GM12878 (cell line): Measurements from ENCODE around the gene H6PD. TPM values are rescaled to one million over a fixed set of nuclear protein-coding genes. Genes with fewer than 3 reads are reported as not detected.

Experiments used
- BACH1 ChIP-seq: fragments of 450-650 bp; IDR thresholded peaks from 2 replicates; pipeline ENCODE4 v1.6.1; 2017; ENCODE audit warnings: mild to moderate bottlenecking, borderline replicate concordance
- BHLHE40 ChIP-seq, 2 experiments: fragments of 450-650 bp in 1 of 2; IDR thresholded peaks; 2 replicates each; pipeline ENCODE4 v1.6.1; 2011 to 2017; ENCODE audit warnings: low read depth in 2 of 2, borderline replicate concordance in 1 of 2, improper control_type of control experiment in 1 of 2, low read length in 1 of 2, mild to moderate bottlenecking in 1 of 2
- CREM ChIP-seq: IDR thresholded peaks from 2 replicates; pipeline ENCODE4 v1.6.1; 2014; ENCODE audit warnings: antibody characterized with exemption, low read depth
- E4F1 ChIP-seq: fragments of 450-650 bp; IDR thresholded peaks from 2 replicates; pipeline ENCODE4 v1.6.1; 2018; ENCODE audit warnings: borderline replicate concordance, mild to moderate bottlenecking; ENCODE audit not compliant: partially characterized antibody
- FOS ChIP-seq: IDR thresholded peaks from 3 replicates; pipeline ENCODE4 v1.6.1; 2011; ENCODE audit warnings: borderline replicate concordance; ENCODE audit not compliant: insufficient read length; ENCODE audit errors: extremely low read depth
- GABPA ChIP-seq: IDR thresholded peaks from 2 replicates; pipeline ENCODE4 v1.6.1; 2014; ENCODE audit warnings: antibody characterized with exemption, low read depth, mild to moderate bottlenecking, inconsistent platforms
- HDGF ChIP-seq: fragments of 450-650 bp; IDR thresholded peaks from 2 replicates; pipeline ENCODE4 v1.6.1; 2016; ENCODE audit warnings: antibody characterized with exemption
- IRF4 ChIP-seq: IDR thresholded peaks from 2 replicates; pipeline ENCODE4 v1.6.1; 2011; ENCODE audit warnings: low read depth, low read length
- MXI1 ChIP-seq: fragments of 150-350 bp; IDR thresholded peaks from 2 replicates; pipeline ENCODE4 v1.6.1; 2011; ENCODE audit warnings: low read depth, mild to moderate bottlenecking, inconsistent platforms, low read length, improper control_type of control experiment
- NR2F1 ChIP-seq: fragments of 450-650 bp; conservative IDR thresholded peaks from 2 replicates; pipeline ENCODE4 v1.6.1; 2017; ENCODE audit warnings: mild to moderate bottlenecking
- ZBTB4 ChIP-seq: fragments of 450-650 bp; formaldehyde crosslinking; IDR thresholded peaks from 2 replicates; pipeline ENCODE4 v1.4.0; 2022; ENCODE audit warnings: mild to moderate bottlenecking, moderate library complexity
- ZNF217 ChIP-seq: fragments of 450-650 bp; IDR thresholded peaks from 2 replicates; pipeline ENCODE4 v1.6.1; 2017; ENCODE audit warnings: antibody characterized with exemption, mild to moderate bottlenecking
- ZNF622 ChIP-seq: fragments of 450-650 bp; IDR thresholded peaks from 2 replicates; pipeline ENCODE4 v1.6.1; 2017; ENCODE audit warnings: mild to moderate bottlenecking, inconsistent platforms
- ZSCAN29 ChIP-seq: fragments of 450-650 bp; IDR thresholded peaks from 2 replicates; pipeline ENCODE4 v1.6.1; 2017; ENCODE audit warnings: mild to moderate bottlenecking, moderate library complexity
- polyA plus RNA-seq, 11 experiments: library from polyadenylated mRNA; depleted of rRNA in 4 of 11; unstranded in 6 of 11; stranded (reverse) in 5 of 11; fragments of >200 nt; fragmentation: Nextera tagmentation in 4 of 11; fragmentation: Illumina TruSeq in 1 of 11; extraction: Ambion mirVana in 4 of 11; extraction: Trizol in 1 of 11; gene quantifications; 1 replicate in 1 of 11; 2 replicates in 10 of 11; pipeline versions ENCODE4 v1.2.1 to v1.2.3, GENCODE V29; 2011 to 2016; ENCODE audit warnings: inconsistent platforms in 2 of 11, missing spikeins in 2 of 11, low read depth in 1 of 11
- total RNA-seq, 4 experiments: library from RNA; depleted of rRNA in 3 of 4; stranded (reverse); fragments of >200 nt in 3 of 4; fragmentation: Illumina TruSeq in 1 of 4; extraction: Trizol in 1 of 4; gene quantifications; 2 replicates each; pipeline versions ENCODE4 v1.2.1 to v1.2.3, GENCODE V29; 2013 to 2021
- TF ChIP-seq, protein P1 (sequence below): IDR thresholded peaks from 2 replicates; pipeline ENCODE4 v1.6.1; 2012; ENCODE audit warnings: low read length, inconsistent platforms
- TF ChIP-seq, protein P2 (sequence below): fragments of 450-650 bp; IDR thresholded peaks from 2 replicates; pipeline ENCODE4 v1.6.1; 2017; ENCODE audit warnings: mild to moderate bottlenecking, moderate library complexity

Gene H6PD
- total and polyA plus RNA-seq, 10 of the 15 experiments (the other 5 are each of a cell fraction or from before 2014, with no cell fraction given): 1.2 to 20.7 (median 7.7) TPM

DNA sequence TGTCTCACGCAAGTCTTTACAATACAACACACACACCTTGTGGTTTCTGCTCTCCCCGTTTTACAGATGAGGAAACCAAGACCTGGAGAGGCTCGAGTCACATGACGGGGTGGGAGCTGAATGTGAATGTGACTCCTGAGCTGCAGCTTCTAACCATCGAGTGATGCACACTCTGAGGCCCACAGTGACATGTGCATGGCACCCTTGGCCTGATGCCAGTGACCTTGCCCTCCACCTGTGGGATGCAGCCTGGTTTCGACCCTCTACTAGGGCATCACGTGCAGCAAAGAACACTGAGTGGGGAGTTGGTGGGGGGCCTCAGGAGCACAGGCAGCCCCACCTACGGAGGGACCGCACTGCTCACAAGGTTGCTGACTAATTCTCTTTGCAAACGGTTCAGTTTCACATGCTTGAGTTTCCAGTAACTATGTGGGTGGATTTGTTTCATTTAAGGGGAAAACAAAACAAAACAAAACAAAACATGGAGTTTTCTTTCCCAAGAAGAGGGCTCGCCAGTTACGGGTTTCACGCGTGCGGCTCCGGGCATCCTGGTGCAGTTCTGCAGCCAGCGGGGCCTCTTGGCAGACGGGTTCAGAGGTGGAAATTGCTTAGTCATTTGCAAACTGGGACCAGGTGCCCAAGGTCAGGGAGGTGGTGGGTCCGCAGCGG, 81.0 kb downstream of the H6PD start (continued):
- TF ChIP-seq, protein P1, sequence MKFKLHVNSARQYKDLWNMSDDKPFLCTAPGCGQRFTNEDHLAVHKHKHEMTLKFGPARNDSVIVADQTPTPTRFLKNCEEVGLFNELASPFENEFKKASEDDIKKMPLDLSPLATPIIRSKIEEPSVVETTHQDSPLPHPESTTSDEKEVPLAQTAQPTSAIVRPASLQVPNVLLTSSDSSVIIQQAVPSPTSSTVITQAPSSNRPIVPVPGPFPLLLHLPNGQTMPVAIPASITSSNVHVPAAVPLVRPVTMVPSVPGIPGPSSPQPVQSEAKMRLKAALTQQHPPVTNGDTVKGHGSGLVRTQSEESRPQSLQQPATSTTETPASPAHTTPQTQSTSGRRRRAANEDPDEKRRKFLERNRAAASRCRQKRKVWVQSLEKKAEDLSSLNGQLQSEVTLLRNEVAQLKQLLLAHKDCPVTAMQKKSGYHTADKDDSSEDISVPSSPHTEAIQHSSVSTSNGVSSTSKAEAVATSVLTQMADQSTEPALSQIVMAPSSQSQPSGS: no peak
- TF ChIP-seq NR2F1 (peak; percentile 78; the same call in 1 of the 2 replicates), IRF4 (0 out of 2 replicates have a peak, but pooled peaks have one; percentile 32), ZNF622 (no peak), E4F1 (no peak), FOS (no peak), ZSCAN29 (no peak), MXI1 (no peak), GABPA (no peak), ZNF217 (0 out of 2 replicates have a peak, but pooled peaks have one; percentile 53), CREM (no peak), ZBTB4 (no peak), BHLHE40 (IDR thresholded peaks at IDR 0.05; ENCODE audit: borderline replicate concordance in 1 of 2, low read depth in 2 of 2, low read length in 1 of 2) (peak; percentile 83 to 92), BACH1 (no peak), HDGF (0 out of 2 replicates have a peak, but pooled peaks have one; percentile 26)
- TF ChIP-seq, protein P2, sequence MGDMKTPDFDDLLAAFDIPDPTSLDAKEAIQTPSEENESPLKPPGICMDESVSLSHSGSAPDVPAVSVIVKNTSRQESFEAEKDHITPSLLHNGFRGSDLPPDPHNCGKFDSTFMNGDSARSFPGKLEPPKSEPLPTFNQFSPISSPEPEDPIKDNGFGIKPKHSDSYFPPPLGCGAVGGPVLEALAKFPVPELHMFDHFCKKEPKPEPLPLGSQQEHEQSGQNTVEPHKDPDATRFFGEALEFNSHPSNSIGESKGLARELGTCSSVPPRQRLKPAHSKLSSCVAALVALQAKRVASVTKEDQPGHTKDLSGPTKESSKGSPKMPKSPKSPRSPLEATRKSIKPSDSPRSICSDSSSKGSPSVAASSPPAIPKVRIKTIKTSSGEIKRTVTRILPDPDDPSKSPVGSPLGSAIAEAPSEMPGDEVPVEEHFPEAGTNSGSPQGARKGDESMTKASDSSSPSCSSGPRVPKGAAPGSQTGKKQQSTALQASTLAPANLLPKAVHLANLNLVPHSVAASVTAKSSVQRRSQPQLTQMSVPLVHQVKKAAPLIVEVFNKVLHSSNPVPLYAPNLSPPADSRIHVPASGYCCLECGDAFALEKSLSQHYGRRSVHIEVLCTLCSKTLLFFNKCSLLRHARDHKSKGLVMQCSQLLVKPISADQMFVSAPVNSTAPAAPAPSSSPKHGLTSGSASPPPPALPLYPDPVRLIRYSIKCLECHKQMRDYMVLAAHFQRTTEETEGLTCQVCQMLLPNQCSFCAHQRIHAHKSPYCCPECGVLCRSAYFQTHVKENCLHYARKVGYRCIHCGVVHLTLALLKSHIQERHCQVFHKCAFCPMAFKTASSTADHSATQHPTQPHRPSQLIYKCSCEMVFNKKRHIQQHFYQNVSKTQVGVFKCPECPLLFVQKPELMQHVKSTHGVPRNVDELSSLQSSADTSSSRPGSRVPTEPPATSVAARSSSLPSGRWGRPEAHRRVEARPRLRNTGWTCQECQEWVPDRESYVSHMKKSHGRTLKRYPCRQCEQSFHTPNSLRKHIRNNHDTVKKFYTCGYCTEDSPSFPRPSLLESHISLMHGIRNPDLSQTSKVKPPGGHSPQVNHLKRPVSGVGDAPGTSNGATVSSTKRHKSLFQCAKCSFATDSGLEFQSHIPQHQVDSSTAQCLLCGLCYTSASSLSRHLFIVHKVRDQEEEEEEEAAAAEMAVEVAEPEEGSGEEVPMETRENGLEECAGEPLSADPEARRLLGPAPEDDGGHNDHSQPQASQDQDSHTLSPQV: no peak
